Tibial nerve (tissue), 4 donors: ENCODE data around the gene HSD17B3.

Source experiments
- CTCF ChIP-seq, 5 experiments: fragments of 200-600 bp in 3 of 5; fragments of 450-650 bp in 2 of 5; sonication (generic) in 3 of 5; IDR thresholded peaks; one replicate each; pipeline ENCODE4 v1.5.1; 2016 to 2019; ENCODE audit warnings: antibody characterized with exemption in 5 of 5, mild to moderate bottlenecking in 3 of 5, moderate library complexity in 2 of 5
- EP300 ChIP-seq, 2 donors: sonication (generic); formaldehyde crosslinking; IDR thresholded peaks; one replicate each; pipeline ENCODE4 v1.6.1; 2017; ENCODE audit warnings: antibody characterized with exemption in 2 of 2, mild to moderate bottlenecking in 1 of 2
- POLR2A ChIP-seq, 2 donors: fragments of 450-650 bp; IDR thresholded peaks; one replicate each; pipeline ENCODE4 v1.6.1; 2017; ENCODE audit warnings: antibody characterized with exemption in 2 of 2, mild to moderate bottlenecking in 2 of 2, moderate library complexity in 2 of 2

GRCh38 chr9:96343515-96344360, 41.8 kb upstream of the HSD17B3 start:
- no peak for TF ChIP-seq CTCF (IDR thresholded peaks at IDR 0.05)
- TF ChIP-seq POLR2A (IDR thresholded peaks at IDR 0.05) = no peak
- no peak for TF ChIP-seq EP300 (IDR thresholded peaks at IDR 0.05)
